HG03342 (cell line): ENCODE data around the gene CHAF1B.
A peak's percentile ranks its signal among the peaks of the same experiment; 100 is the strongest.

Experiments used
- ATAC-seq: cut with Tn5 transposase; IDR thresholded peaks from one replicate; pipeline ENCODE4 v1.9.1; 2021; ENCODE audit warnings: mild to moderate bottlenecking, moderate library complexity; ENCODE audit not compliant: unreplicated experiment

Gene CHAF1B

GRCh38 chr21:36424592-36424991 lies 39.4 kb downstream of the CHAF1B start:
- no peak for ATAC-seq

GRCh38 chr21:36425286-36425685 lies 40.1 kb downstream of the CHAF1B start:
- no peak for ATAC-seq

DNA sequence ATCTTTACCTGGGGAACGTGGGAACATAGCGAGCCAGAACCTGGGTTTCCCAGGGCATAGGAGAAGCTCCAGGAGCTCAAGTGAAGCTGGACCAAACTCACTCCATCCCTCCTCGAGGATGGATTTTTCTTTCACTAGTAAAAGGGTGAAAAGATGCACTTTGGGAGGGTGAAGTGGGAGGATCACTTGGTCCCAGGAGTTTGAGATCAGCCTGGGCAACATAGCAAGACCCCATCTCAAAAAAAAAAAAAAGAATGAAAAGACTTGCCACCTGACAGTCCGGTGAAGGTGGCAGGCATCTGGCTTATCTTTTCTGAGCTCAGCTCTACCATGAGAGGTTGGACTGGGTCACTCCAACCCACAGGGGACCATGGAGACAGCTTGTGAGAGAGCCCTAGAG lies 42.3 kb downstream of the CHAF1B start:
- ATAC-seq = no peak

- no peak for ATAC-seq
Observed at GRCh38 chr21:36428761-36429432, 43.7 kb downstream of the CHAF1B start.

DNA sequence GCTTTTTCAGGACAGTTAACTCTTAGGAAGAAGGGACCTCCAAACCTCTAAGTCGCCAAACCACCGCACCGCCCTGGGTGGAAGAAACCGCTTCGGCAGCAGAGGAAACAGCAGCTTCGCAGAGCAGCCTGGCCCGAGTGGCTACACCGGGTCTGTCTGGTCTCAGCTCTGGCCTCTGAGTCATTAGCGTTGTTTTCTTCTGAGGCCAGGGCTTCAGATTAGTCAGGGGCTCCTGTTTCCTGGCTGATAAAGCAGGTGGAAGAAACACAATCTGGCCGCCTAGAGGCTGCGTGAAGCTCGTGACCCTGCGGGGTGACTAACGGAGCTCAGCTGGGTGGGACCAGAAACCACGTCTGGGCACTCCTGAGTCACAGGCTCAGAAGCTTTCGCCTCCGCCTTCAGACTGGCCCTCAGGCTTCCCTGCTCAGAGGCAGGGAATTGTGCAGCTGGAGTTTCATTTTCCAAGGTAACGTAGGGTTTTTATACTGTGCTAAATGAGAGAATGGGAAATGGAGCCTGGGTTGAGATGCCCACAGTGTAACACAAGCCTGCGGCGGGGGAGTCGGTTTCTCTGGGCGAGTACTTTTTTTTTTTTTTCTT lies 44.9 kb downstream of the CHAF1B start:
- ATAC-seq = peak; percentile 86

- ATAC-seq = no peak
Observed at GRCh38 chr21:36430841-36431240, 45.6 kb downstream of the CHAF1B start.

DNA sequence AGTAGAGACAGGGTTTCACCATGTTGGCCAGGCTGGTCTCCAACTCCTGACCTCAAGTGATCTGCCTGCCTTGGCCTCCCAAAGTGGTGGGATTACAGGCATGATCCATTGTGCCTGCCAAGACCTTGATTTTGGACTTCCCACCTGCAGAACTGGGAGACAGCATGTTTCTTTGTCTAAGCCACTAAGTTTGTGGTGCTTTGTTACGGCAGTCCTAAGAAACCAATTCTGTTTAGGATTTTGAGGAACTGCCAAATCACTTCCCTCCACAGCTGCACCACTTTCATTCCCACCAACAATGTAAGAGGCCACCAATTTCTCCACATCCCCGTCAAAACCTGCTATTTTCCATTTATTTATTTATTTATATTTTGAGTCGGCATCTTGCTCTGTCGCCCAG lies 46.1 kb downstream of the CHAF1B start:
- ATAC-seq = no peak

GRCh38 chr21:36433059-36433709 lies 48.0 kb downstream of the CHAF1B start:
- no peak for ATAC-seq

- no peak for ATAC-seq
Observed at GRCh38 chr21:36434144-36434543, 49.0 kb downstream of the CHAF1B start.

GRCh38 chr21:36436829-36437744 lies 51.9 kb downstream of the CHAF1B start:
- ATAC-seq = no peak

- ATAC-seq = no peak
Observed at GRCh38 chr21:36437745-36438128, 52.5 kb downstream of the CHAF1B start.

GRCh38 chr21:36441715-36442114 lies 56.5 kb downstream of the CHAF1B start:
- ATAC-seq = no peak

- no peak for ATAC-seq
Observed at GRCh38 chr21:36446301-36446700, 61.1 kb downstream of the CHAF1B start.

- no peak for ATAC-seq
Observed at GRCh38 chr21:36450511-36450910, 65.3 kb downstream of the CHAF1B start.

GRCh38 chr21:36451506-36451905 lies 66.3 kb downstream of the CHAF1B start:
- no peak for ATAC-seq

DNA sequence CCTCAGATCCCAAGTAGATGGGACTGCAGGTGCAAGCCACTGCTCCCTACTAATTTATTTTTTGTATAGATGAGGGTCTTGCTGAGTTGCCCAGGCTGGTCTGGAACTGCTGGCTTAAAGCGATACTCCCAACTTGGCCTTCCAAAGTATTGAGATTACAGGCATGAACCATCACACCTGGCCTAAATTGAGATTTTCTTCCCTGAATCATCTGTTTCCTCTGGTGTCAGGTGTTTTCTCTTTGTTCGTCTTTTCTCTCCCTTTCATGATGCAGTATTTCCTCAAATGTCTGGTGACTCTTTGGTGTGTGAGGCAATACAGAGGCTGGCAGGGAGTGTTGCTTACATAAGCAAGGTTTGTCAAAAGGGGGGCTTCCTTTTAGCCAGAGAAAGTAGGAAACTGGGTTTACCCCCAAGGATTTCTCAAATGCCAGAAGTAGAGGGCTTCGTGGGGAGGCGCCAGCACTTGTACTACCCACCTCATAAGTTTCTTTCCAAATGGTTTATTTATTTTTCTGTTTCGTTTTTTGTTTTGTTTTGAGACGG lies 67.2 kb downstream of the CHAF1B start:
- no peak for ATAC-seq

DNA sequence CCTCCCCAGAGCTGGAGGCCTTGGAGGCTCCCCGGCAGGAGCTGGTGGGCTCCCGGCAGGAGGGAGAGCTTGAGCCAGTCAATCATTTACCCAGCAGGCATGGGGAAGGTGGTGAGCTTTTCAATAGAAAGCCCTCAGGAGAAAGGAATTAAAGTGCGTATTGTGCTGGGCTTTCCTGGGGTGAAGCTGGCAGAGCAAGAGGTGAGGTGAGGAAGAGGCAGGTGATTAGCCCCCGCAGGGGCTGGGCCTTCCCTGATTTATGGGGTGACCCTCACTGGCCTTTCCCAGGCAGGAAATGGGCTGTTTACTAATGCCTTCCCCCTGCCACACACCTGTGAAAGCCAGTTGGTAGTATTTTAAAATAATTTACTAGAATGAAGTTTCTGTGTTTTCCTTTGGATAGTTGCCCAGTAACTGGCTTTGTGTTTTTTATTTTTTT lies 68.9 kb downstream of the CHAF1B start:
- no peak for ATAC-seq

GRCh38 chr21:36454706-36455105 lies 69.5 kb downstream of the CHAF1B start:
- no peak for ATAC-seq

- no peak for ATAC-seq
Observed at GRCh38 chr21:36456729-36457414, 71.7 kb downstream of the CHAF1B start.

DNA sequence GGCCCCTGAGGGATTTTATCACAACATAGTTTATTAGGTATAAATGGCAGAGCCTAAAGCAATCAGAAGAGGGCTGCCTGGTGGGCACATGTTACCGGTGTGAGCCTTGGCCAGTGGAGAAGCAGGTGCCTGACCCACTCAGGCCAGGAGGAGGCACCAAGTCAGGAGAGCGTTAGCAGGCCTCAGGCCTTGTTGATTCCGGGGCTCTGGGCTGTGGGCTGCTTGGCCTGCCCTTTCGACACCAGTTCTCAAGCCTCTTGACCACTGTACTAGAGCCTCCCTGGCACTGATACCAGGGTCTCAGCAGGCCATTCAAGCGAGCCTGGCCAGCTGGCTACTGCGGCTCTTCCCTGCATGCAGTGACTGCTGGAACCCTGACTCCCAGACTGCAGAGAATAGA lies 73.9 kb downstream of the CHAF1B start:
- no peak for ATAC-seq
